ENCODE data around the gene PDGFA. TPM values are rescaled to one million over a fixed set of nuclear protein-coding genes. Genes with fewer than 3 reads are reported as not detected.
A peak's percentile ranks its signal among the peaks of the same experiment; 100 is the strongest.

Gene PDGFA
- total RNA-seq, 1 donor from 2014 or later = 26.0 TPM

DNA sequence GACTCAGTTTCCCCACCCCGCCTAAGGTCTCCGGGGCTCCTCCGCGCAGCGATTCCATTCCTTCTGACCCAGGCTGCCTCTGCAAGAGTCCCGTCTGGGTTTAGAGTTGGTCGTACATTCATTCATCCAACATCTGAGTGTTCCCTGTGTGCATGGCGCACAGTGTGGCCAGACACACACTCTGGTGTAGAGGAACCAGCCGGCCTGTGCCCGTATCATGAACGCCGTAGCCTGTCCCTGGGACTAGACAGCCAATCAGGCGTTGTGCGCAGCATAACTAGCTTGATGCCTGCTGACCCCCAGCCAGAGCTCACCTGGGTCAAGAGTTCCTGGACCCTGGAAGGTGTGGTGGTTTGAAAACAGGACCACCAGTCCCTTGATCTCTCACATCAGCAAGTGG is 20.9 kb upstream of the PDGFA start:
- intact Hi-C loops (cut with micrococcal nuclease) = no loop called here
- no peaks in the 10 kb centered on the region for H3K36me3 ChIP-seq

DNA sequence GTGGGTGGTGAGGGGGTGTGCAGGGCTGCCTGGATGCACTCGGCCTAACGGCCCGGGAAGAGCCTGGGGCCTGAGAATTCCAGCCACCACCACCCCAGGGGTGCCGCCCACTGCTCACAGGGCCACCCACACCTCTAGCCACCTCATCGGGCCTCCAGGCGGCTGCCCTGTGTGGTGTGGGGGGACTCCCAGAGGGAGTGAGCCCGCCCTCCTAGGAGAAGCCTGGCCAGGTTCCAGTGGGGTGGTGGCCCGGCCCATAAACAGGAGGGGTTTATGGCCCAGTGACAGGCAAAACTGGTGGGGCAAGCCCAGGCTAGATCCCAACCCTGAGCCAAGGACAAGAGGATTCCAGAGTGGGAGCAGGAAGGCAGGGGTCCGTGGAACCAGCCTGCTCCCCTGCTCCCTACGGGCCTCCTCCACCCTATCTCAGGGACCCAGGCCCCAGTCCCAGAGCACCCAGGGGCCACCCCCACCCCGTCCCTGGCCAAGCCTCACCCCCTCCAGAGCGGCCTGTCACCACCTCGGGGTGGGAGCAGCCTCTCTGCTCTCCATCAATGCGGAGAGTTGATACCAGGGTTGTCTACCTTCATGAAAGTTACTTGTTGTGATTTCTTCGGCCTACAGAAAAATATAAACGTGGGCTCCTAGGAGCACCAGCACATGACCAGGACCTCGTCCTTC is 20.2 kb upstream of the PDGFA start:
- intact Hi-C loops (cut with micrococcal nuclease) = no loop called here
- peaks cover 5% of the 10 kb centered on the region for H3K9me3 ChIP-seq (replicated peaks)
- no peaks in the 10 kb centered on the region for H3K36me3 ChIP-seq
- H3K27me3 ChIP-seq (ENCODE audit: low read depth) = no peaks in the 10 kb centered on the region
- peaks cover 23% of the 10 kb centered on the region for H3K4me1 ChIP-seq
- H3K27ac ChIP-seq (replicated peaks) = no peak overlapping the region
- no peak for TF ChIP-seq CTCF (IDR thresholded peaks at IDR 0.05; ENCODE audit: borderline replicate concordance)
- no peak overlapping the region for H3K4me3 ChIP-seq
- no peak for DNase-seq

More for the DNA sequence above, 20.9 kb upstream of the PDGFA start:
- Histone ChIP-seq H3K9me3 (replicated peaks) (peaks cover 5% of the 10 kb centered on the region), H3K4me3 (no peak overlapping the region), H3K4me1 (peaks cover 23% of the 10 kb centered on the region), H3K27ac (replicated peaks) (no peak overlapping the region), H3K27me3 (ENCODE audit: low read depth) (no peaks in the 10 kb centered on the region)
- TF ChIP-seq CTCF (IDR thresholded peaks at IDR 0.05; ENCODE audit: borderline replicate concordance) = no peak
- no peak for DNase-seq

DNA sequence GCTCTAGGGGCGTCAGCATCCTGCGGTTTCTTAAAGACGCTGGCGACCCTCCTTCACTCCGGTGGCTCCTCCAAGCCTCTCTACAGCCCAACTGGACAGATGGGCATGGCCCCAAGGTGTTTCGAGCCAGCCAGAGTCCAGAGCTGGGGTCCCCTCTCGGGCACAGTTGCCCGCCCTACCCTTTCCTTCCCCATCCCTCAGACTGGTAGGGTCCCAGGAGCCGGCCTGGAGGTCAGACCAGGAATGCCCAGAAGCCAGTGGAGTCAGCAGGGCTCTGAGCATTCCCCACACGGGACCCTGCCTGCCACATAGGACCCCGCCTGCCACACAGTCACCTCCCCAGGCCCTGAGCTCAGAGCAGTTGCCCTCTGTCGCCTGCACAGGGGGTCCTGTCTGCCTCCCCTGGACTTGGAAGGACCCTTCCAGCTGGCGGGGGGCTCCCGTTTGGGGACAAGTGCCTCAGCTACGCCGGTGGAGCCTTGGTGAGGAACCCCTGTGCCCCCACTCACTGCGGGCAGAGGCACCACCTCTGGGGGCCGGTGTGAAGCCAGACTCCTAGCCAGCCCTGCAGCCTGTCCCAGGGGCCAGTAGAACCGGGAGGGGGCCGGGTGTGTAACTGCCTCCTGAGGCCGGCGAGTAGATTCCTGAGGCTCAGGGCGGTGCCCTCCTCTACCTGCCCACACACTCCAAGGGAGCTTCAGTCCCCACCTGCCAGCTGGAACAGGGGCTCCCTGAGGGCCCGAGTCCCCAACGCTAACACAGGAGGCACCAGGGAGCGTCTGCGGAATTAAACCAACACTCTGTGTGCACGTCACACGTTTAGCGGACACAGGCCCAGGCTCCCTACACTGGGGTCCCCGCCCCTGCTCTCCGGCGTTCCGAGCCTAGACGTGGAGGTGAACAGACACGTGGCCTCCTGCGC is 19.4 kb upstream of the PDGFA start:
- Histone ChIP-seq H3K27ac (replicated peaks) (no peak overlapping the region), H3K9me3 (replicated peaks) (peaks cover 5% of the 10 kb centered on the region), H3K4me3 (no peak overlapping the region), H3K4me1 (peaks cover 23% of the 10 kb centered on the region), H3K27me3 (ENCODE audit: low read depth) (no peaks in the 10 kb centered on the region), H3K36me3 (no peaks in the 10 kb centered on the region)
- intact Hi-C loops (cut with micrococcal nuclease) = no loop called here
- no peak for TF ChIP-seq CTCF (IDR thresholded peaks at IDR 0.05; ENCODE audit: borderline replicate concordance)
- DNase-seq = no peak

GRCh38 chr7:537911-538634 is 18.4 kb upstream of the PDGFA start:
- intact Hi-C loops (cut with micrococcal nuclease) = no loop called here

More at GRCh38 chr7:537911-538634, 18.4 kb upstream of the PDGFA start:
- H3K27me3 ChIP-seq (ENCODE audit: low read depth) = no peaks in the 10 kb centered on the region
- no peak overlapping the region for H3K4me3 ChIP-seq
- DNase-seq = peak; percentile 56
- H3K27ac ChIP-seq (replicated peaks) = no peak overlapping the region
- TF ChIP-seq CTCF (IDR thresholded peaks at IDR 0.05; ENCODE audit: borderline replicate concordance) = no peak
- no peaks in the 10 kb centered on the region for H3K36me3 ChIP-seq
- peaks cover 5% of the 10 kb centered on the region for H3K9me3 ChIP-seq (replicated peaks)
- peaks cover 21% of the 10 kb centered on the region for H3K4me1 ChIP-seq
